ENCODE data around the gene CAPN3.

GRCh38 chr15:42363487-42363886 is 4.2 kb downstream of the CAPN3 start:
- TF ChIP-seq POLR2A (IDR thresholded peaks at IDR 0.05) (no peak), CTCF (IDR thresholded peaks at IDR 0.05) (no peak)
